ENCODE data around the gene CAVIN2. TPM values are rescaled to one million over a fixed set of nuclear protein-coding genes. Genes with fewer than 3 reads are reported as not detected.

Gene CAVIN2
- total RNA-seq, 8 experiments from 2014 or later, result 0.05 to 9.5 (median 0.35) TPM; not detected in 2

GRCh38 chr2:191845876-191846514 is 893 bp downstream of the CAVIN2 start:
- ATAC-seq (replicated peaks in 6 of 8), result no peak
- peaks cover 0 to 6% of the 10 kb centered on the region in 2 donors for H3K4me1 ChIP-seq (replicated peaks in 1 of 2)
- no peak overlapping the region for H3K4me3 ChIP-seq
- H3K27ac ChIP-seq, result no peak overlapping the region
- in situ Hi-C loops (cut with MboI; ENCODE audit: low pct_unique_long_range_greater_than_20kb in 2 of 9, low sequenced_read_pairs in 9 of 9, unreplicated experiment in 9 of 9), result no loop called here
- WGBS, 10 experiments, result 0 to 100% (median 79%) methylated on average over 1 to 6 of the region's 11 CpGs; no CpG with 5 or more reads in 2 of the 10 experiments

GRCh38 chr2:191845248-191845715 is 1.6 kb downstream of the CAVIN2 start:
- 0 to 96% (median 47%) methylated on average over 1 to 8 of the region's 9 CpGs for WGBS, 10 experiments
- no peak overlapping the region for H3K27ac ChIP-seq
- in situ Hi-C loops (cut with MboI; ENCODE audit: low pct_unique_long_range_greater_than_20kb in 2 of 9, low sequenced_read_pairs in 9 of 9, unreplicated experiment in 9 of 9), result no loop called here
- H3K4me1 ChIP-seq (replicated peaks in 1 of 2), result peaks cover 0 to 6% of the 10 kb centered on the region in 2 donors
- ATAC-seq (replicated peaks in 6 of 8), result peak in 2 of 8 experiments; percentile 19 to 25
- no peak overlapping the region for H3K4me3 ChIP-seq

- Histone ChIP-seq H3K4me1 (replicated peaks in 1 of 2) (peaks cover 0 to 6% of the 10 kb centered on the region in 2 donors), H3K27ac (no peak overlapping the region), H3K4me3 (no peak overlapping the region)
- no peak for ATAC-seq (replicated peaks in 6 of 8)
- in situ Hi-C loops (cut with MboI; ENCODE audit: low pct_unique_long_range_greater_than_20kb in 2 of 9, low sequenced_read_pairs in 9 of 9, unreplicated experiment in 9 of 9), result no loop called here
- whole genome bisulfite sequencing, 10 experiments, result 0 to 83% (median 34%) methylated on average over 1 of the region's 1 CpG; no CpG with 5 or more reads in 2 of the 10 experiments
Observed at GRCh38 chr2:191844706-191845105, 2.2 kb downstream of the CAVIN2 start.

- in situ Hi-C loops (cut with MboI; ENCODE audit: low pct_unique_long_range_greater_than_20kb in 2 of 9, low sequenced_read_pairs in 9 of 9, unreplicated experiment in 9 of 9), result no loop called here
- 35 to 100% (median 82%) methylated on average over 1 to 2 of the region's 2 CpGs; no CpG with 5 or more reads in 2 of the 10 experiments for whole genome bisulfite sequencing, 10 experiments
- no peak overlapping the region for H3K27ac ChIP-seq
- no peak for ATAC-seq (replicated peaks in 6 of 8)
- peaks cover 0 to 2% of the 10 kb centered on the region in 2 donors for H3K4me1 ChIP-seq (replicated peaks in 1 of 2)
- no peak overlapping the region for H3K4me3 ChIP-seq
Observed at GRCh38 chr2:191840921-191841320, 6.0 kb downstream of the CAVIN2 start.

GRCh38 chr2:191839918-191840804 is 6.7 kb downstream of the CAVIN2 start:
- in situ Hi-C loops (cut with MboI; ENCODE audit: low pct_unique_long_range_greater_than_20kb in 2 of 9, low sequenced_read_pairs in 9 of 9, unreplicated experiment in 9 of 9), result no loop called here
- 59 to 100% (median 80%) methylated on average over 1 to 6 of the region's 7 CpGs for WGBS, 10 experiments
- H3K27ac ChIP-seq, result no peak overlapping the region
- no peaks in the 10 kb centered on the region for H3K4me1 ChIP-seq (replicated peaks in 1 of 2)
- H3K4me3 ChIP-seq, result no peak overlapping the region
- no peak for ATAC-seq (replicated peaks in 6 of 8)

GRCh38 chr2:191838526-191838925 is 8.4 kb downstream of the CAVIN2 start:
- 17 to 100% (median 84%) methylated on average over 1 to 3 of the region's 4 CpGs; no CpG with 5 or more reads in 1 of the 10 experiments for WGBS, 10 experiments
- in situ Hi-C loops (cut with MboI; ENCODE audit: low pct_unique_long_range_greater_than_20kb in 2 of 9, low sequenced_read_pairs in 9 of 9, unreplicated experiment in 9 of 9), result no loop called here
- H3K4me1 ChIP-seq (replicated peaks in 1 of 2), result no peaks in the 10 kb centered on the region
- ATAC-seq (replicated peaks in 6 of 8), result no peak
- no peak overlapping the region for H3K27ac ChIP-seq
- no peak overlapping the region for H3K4me3 ChIP-seq

GRCh38 chr2:191836853-191837769 is 9.8 kb downstream of the CAVIN2 start:
- no peak overlapping the region for H3K27ac ChIP-seq
- no peaks in the 10 kb centered on the region for H3K4me1 ChIP-seq (replicated peaks in 1 of 2)
- peak in 1 of 8 experiments; percentile 49 for ATAC-seq (replicated peaks in 6 of 8)
- in situ Hi-C loops (cut with MboI; ENCODE audit: low pct_unique_long_range_greater_than_20kb in 2 of 9, low sequenced_read_pairs in 9 of 9, unreplicated experiment in 9 of 9), result no loop called here
- no peak overlapping the region for H3K4me3 ChIP-seq
- WGBS, 10 experiments, result 70 to 93% (median 86%) methylated on average over 2 to 7 of the region's 9 CpGs; no CpG with 5 or more reads in 1 of the 10 experiments

- ATAC-seq (replicated peaks in 6 of 8), result no peak
- Histone ChIP-seq H3K4me1 (replicated peaks in 1 of 2) (no peaks in the 10 kb centered on the region), H3K4me3 (no peak overlapping the region), H3K27ac (no peak overlapping the region)
- 87 to 96% (median 91%) methylated on average over 2 to 11 of the region's 11 CpGs for WGBS, 10 experiments
- in situ Hi-C loops (cut with MboI; ENCODE audit: low pct_unique_long_range_greater_than_20kb in 2 of 9, low sequenced_read_pairs in 9 of 9, unreplicated experiment in 9 of 9), result no loop called here
Observed at GRCh38 chr2:191836471-191836852, 10.4 kb downstream of the CAVIN2 start.

- in situ Hi-C loops (cut with MboI; ENCODE audit: low pct_unique_long_range_greater_than_20kb in 2 of 9, low sequenced_read_pairs in 9 of 9, unreplicated experiment in 9 of 9), result no loop called here
- WGBS, 10 experiments, result 74 to 100% (median 90%) methylated on average over 1 to 18 of the region's 28 CpGs
- no peak overlapping the region for H3K27ac ChIP-seq
- no peaks in the 10 kb centered on the region for H3K4me1 ChIP-seq (replicated peaks in 1 of 2)
- no peak for ATAC-seq (replicated peaks in 6 of 8)
- no peak overlapping the region for H3K4me3 ChIP-seq
Observed at GRCh38 chr2:191835539-191836350, 11.1 kb downstream of the CAVIN2 start.

GRCh38 chr2:191835100-191835499 is 11.8 kb downstream of the CAVIN2 start:
- no peak for ATAC-seq (replicated peaks in 6 of 8)
- H3K27ac ChIP-seq, result no peak overlapping the region
- H3K4me1 ChIP-seq (replicated peaks in 1 of 2), result no peaks in the 10 kb centered on the region
- WGBS, 10 experiments, result 82 to 100% (median 86%) methylated on average over 5 of the region's 5 CpGs
- in situ Hi-C loops (cut with MboI; ENCODE audit: low pct_unique_long_range_greater_than_20kb in 2 of 9, low sequenced_read_pairs in 9 of 9, unreplicated experiment in 9 of 9), result no loop called here
- no peak overlapping the region for H3K4me3 ChIP-seq

GRCh38 chr2:191833356-191833755 is 13.5 kb downstream of the CAVIN2 start:
- ATAC-seq (replicated peaks in 6 of 8), result no peak
- WGBS, 10 experiments, result 73 to 96% (median 87%) methylated on average over 2 to 4 of the region's 4 CpGs; no CpG with 5 or more reads in 1 of the 10 experiments
- Histone ChIP-seq H3K4me1 (replicated peaks in 1 of 2) (no peaks in the 10 kb centered on the region), H3K4me3 (no peak overlapping the region), H3K27ac (no peak overlapping the region)
- in situ Hi-C loops (cut with MboI; ENCODE audit: low pct_unique_long_range_greater_than_20kb in 2 of 9, low sequenced_read_pairs in 9 of 9, unreplicated experiment in 9 of 9), result no loop called here

GRCh38 chr2:191832668-191833067 is 14.2 kb downstream of the CAVIN2 start:
- Histone ChIP-seq H3K4me3 (no peak overlapping the region), H3K4me1 (replicated peaks in 1 of 2) (no peaks in the 10 kb centered on the region), H3K27ac (no peak overlapping the region)
- ATAC-seq (replicated peaks in 6 of 8), result no peak
- in situ Hi-C loops (cut with MboI; ENCODE audit: low pct_unique_long_range_greater_than_20kb in 2 of 9, low sequenced_read_pairs in 9 of 9, unreplicated experiment in 9 of 9), result no loop called here
